K562 (cell line): ENCODE measurements around the gene IFT25. TPM values are rescaled to one million over a fixed set of nuclear protein-coding genes. Genes with fewer than 3 reads are reported as not detected.

Experiments
- ATAC-seq: fragments of 200-7000 bp; cut with Tn5 transposase; 3 replicates; pipeline ENCODE4 v1.9.1; 2020; ENCODE audit warnings: moderate library complexity
- BruUV-seq: library from RNA; stranded (reverse); fragments of 400-500 nt; replicated peaks from 2 replicates; lab custom pipeline; 2021; lab: Mats Ljungman, UMichigan
- CTCF ChIA-PET: fragments of 300-600 bp; formaldehyde crosslinking; extraction: SDS; loops from one replicate; lab custom pipeline; 2021; ENCODE audit warnings: low intra/inter-chr PET ratio; lab: Yijun Ruan, JAX
- POLR2A ChIA-PET: fragments of 300-600, 350-650 bp; sonication (Branson Sonifier 250); formaldehyde crosslinking; extraction: SDS; loops from one replicate; lab custom pipeline; 2021; ENCODE audit warnings: antibody characterized with exemption, inconsistent platforms; lab: Yijun Ruan, JAX
- DNase-seq, 4 experiments: peaks; one replicate each; pipeline versions ENCODE4 v3.0.0 to v3.0.0-alpha.2; 2011 to 2018; ENCODE audit warnings: low spot score in 3 of 4, mixed read lengths in 3 of 4; ENCODE audit errors: extremely low read depth in 1 of 4
- FAIRE-seq: peaks from 2 replicates; lab custom pipeline; 2011; peaks lifted over from hg19 to GRCh38; lab: Jason Lieb, UNC
- H2AFZ ChIP-seq: 2 replicates; pipeline ENCODE4 v1.6.0; 2011; ENCODE audit warnings: low read depth, low read length, control low read depth, inconsistent platforms
- H3K27ac ChIP-seq: fragments of 200-600 bp; 3 replicates; pipeline ENCODE4 v1.8.0; 2011; ENCODE audit warnings: low read depth, mild to moderate bottlenecking, control low read depth, inconsistent platforms, low read length, moderate library complexity, mixed read lengths; ENCODE audit errors: extremely low read depth
- H3K27me3 ChIP-seq, 2 experiments: fragments of 300-600 bp in 1 of 2; 2 replicates in 1 of 2; 3 replicates in 1 of 2; pipeline versions ENCODE4 v1.6.0 to v1.8.0; 2011; ENCODE audit warnings: inconsistent platforms in 2 of 2, low read length in 2 of 2, mild to moderate bottlenecking in 1 of 2, mixed read lengths in 1 of 2, moderate library complexity in 1 of 2; ENCODE audit not compliant: control insufficient read depth in 2 of 2, insufficient read depth in 2 of 2
- H3K36me3 ChIP-seq: fragments of 300-600 bp; 3 replicates; pipeline ENCODE4 v1.8.0; 2011; ENCODE audit warnings: mild to moderate bottlenecking, low read length, inconsistent platforms; ENCODE audit not compliant: control insufficient read depth, insufficient read depth
- H3K4me1 ChIP-seq, 2 experiments: fragments of 200-600 bp in 1 of 2; replicated peaks in 1 of 2; 2 replicates in 1 of 2; 3 replicates in 1 of 2; pipeline versions ENCODE4 v1.5.1 to v1.8.0; 2011; ENCODE audit warnings: inconsistent platforms in 2 of 2, low read length in 2 of 2, mild to moderate bottlenecking in 1 of 2, mixed read lengths in 1 of 2, moderate library complexity in 1 of 2; ENCODE audit not compliant: control insufficient read depth in 2 of 2, insufficient read depth in 2 of 2
- H3K4me2 ChIP-seq: 2 replicates; pipeline ENCODE4 v1.6.1; 2011; ENCODE audit warnings: low read length, control low read depth, inconsistent platforms, mixed read lengths; ENCODE audit not compliant: insufficient read depth
- H3K4me3 ChIP-seq: fragments of 200-600 bp; sonication (generic), shearing (Covaris generic); 2 replicates; pipeline ENCODE4 v1.5.1; 2016; ENCODE audit warnings: control low read depth, inconsistent platforms
- H3K79me2 ChIP-seq: fragments of 200-600 bp; 3 replicates; pipeline ENCODE4 v1.8.0; 2011; ENCODE audit warnings: low read length, inconsistent platforms; ENCODE audit not compliant: control insufficient read depth, insufficient read depth
- H3K9ac ChIP-seq, 2 experiments: 2 replicates each; pipeline versions ENCODE4 v1.6.0 to v1.6.1; 2011; ENCODE audit warnings: low read depth in 2 of 2, low read length in 2 of 2, control low read depth in 1 of 2, inconsistent platforms in 1 of 2, mild to moderate bottlenecking in 1 of 2, mixed read lengths in 1 of 2; ENCODE audit not compliant: insufficient read depth in 1 of 2
- H3K9me1 ChIP-seq: one replicate; pipeline ENCODE4 v1.6.0; 2011; ENCODE audit warnings: inconsistent platforms, mild to moderate bottlenecking, low read length, moderate library complexity; ENCODE audit not compliant: control insufficient read depth, insufficient read depth
- H3K9me3 ChIP-seq: replicated peaks from 2 replicates; pipeline ENCODE4 v1.5.1; 2011; ENCODE audit warnings: low read depth, low read length, inconsistent platforms; ENCODE audit not compliant: control insufficient read depth, insufficient read depth
- H4K20me1 ChIP-seq: replicated peaks from 2 replicates; pipeline ENCODE4 v1.6.1; 2011; ENCODE audit warnings: low read length, inconsistent platforms, mixed read lengths; ENCODE audit not compliant: control insufficient read depth, insufficient read depth
- ATF2 ChIP-seq: sonication (generic); formaldehyde crosslinking; IDR thresholded peaks from 2 replicates; pipeline ENCODE4 v1.8.1; 2022; ENCODE audit warnings: missing genetic modification reagents
- CBX1 ChIP-seq: sonication (generic); IDR thresholded peaks from 2 replicates; pipeline ENCODE4 v1.6.1; 2016; ENCODE audit warnings: antibody characterized with exemption, low read depth, mild to moderate bottlenecking
- ELF4 ChIP-seq: fragments of 450-650 bp; formaldehyde crosslinking; IDR thresholded peaks from 2 replicates; pipeline ENCODE4 v1.4.0; 2022; ENCODE audit warnings: missing genetic modification characterization
- ESRRA ChIP-seq: fragments of 450-650 bp; IDR thresholded peaks from 2 replicates; pipeline ENCODE4 v1.6.1; 2014; ENCODE audit warnings: low read depth, mild to moderate bottlenecking, moderate library complexity, borderline replicate concordance
- GTF3C2 ChIP-seq: IDR thresholded peaks from 3 replicates; pipeline ENCODE4 v1.6.1; 2011; ENCODE audit warnings: borderline replicate concordance, mild to moderate bottlenecking, moderate library complexity; ENCODE audit not compliant: insufficient read length; ENCODE audit errors: extremely low read depth
- KDM4B ChIP-seq, 2 experiments: fragments of 450-650 bp in 1 of 2; sonication (generic) in 1 of 2; IDR thresholded peaks; 2 replicates each; pipeline ENCODE4 v1.6.1; 2016 to 2017; ENCODE audit warnings: borderline replicate concordance in 2 of 2, antibody characterized with exemption in 1 of 2, low read depth in 1 of 2, mild to moderate bottlenecking in 1 of 2
- MAZ ChIP-seq, 2 experiments: fragments of 450-650 bp in 1 of 2; sonication (generic) in 1 of 2; formaldehyde crosslinking; IDR thresholded peaks in 1 of 2; conservative IDR thresholded peaks in 1 of 2; 2 replicates each; pipeline versions ENCODE4 v1.4.0 to v1.5.0; 2020; ENCODE audit warnings: mild to moderate bottlenecking in 1 of 2, missing genetic modification reagents in 1 of 2
- NCOA4 ChIP-seq: fragments of 450-650 bp; IDR thresholded peaks from 2 replicates; pipeline ENCODE4 v1.6.1; 2018; ENCODE audit warnings: mild to moderate bottlenecking; ENCODE audit not compliant: partially characterized antibody
- NEUROD1 ChIP-seq: fragments of 150-350 bp; IDR thresholded peaks from 2 replicates; pipeline ENCODE4 v1.6.1; 2014; ENCODE audit warnings: borderline replicate concordance, low read length, low read depth; ENCODE audit not compliant: partially characterized antibody
- SMAD1 ChIP-seq: fragments of 150-350 bp; IDR thresholded peaks from 2 replicates; pipeline ENCODE4 v1.6.1; 2014; ENCODE audit warnings: low read length, low read depth; ENCODE audit not compliant: partially characterized antibody
- TBP ChIP-seq: optimal IDR thresholded peaks from 2 replicates; pipeline ENCODE3; 2011; ENCODE audit warnings: low read depth, low read length, improper control_type of control experiment
- TEAD4 ChIP-seq, 2 experiments: sonication (generic) in 1 of 2; formaldehyde crosslinking in 1 of 2; IDR thresholded peaks; 2 replicates each; pipeline versions ENCODE4 v1.6.1 to v1.8.0; 2012 to 2022; ENCODE audit warnings: borderline replicate concordance in 1 of 2, inconsistent platforms in 1 of 2, low read length in 1 of 2, mild to moderate bottlenecking in 1 of 2, missing genetic modification reagents in 1 of 2
- USF2 ChIP-seq: sonication (generic); formaldehyde crosslinking; IDR thresholded peaks from 2 replicates; pipeline ENCODE4 v1.5.0; 2020; ENCODE audit warnings: missing genetic modification reagents
- ZNF124 ChIP-seq: sonication (generic); formaldehyde crosslinking; IDR thresholded peaks from 2 replicates; pipeline ENCODE4 v1.8.1; 2022; ENCODE audit warnings: missing genetic modification reagents
- ZNF395 ChIP-seq: fragments of 200-800 bp; sonication (Bioruptor generic); IDR thresholded peaks from 2 replicates; pipeline ENCODE4 v1.6.1; 2017; ENCODE audit warnings: missing genetic modification characterization, missing compliant biosample characterization
- ZZZ3 ChIP-seq: fragments of 450-650 bp; IDR thresholded peaks from 2 replicates; pipeline ENCODE4 v1.6.1; 2016; ENCODE audit warnings: antibody characterized with exemption, mild to moderate bottlenecking, moderate library complexity
- in situ Hi-C: fragments of 300-500 bp; cut with MboI; formaldehyde crosslinking; loops from 4 replicates; pipeline ENCODE4 v1.15.0; 2018; ENCODE audit warnings: inconsistent platforms, mixed read lengths
- intact Hi-C: fragments of 100-400 bp; cut with micrococcal nuclease; formaldehyde crosslinking; loops from 2 replicates; pipeline ENCODE4 v1.14.2; 2022
- polyA plus RNA-seq, 8 experiments: library from polyadenylated mRNA; depleted of rRNA in 4 of 8; stranded (reverse) in 5 of 8; unstranded in 3 of 8; fragments of >200 nt; fragmentation: Nextera tagmentation in 2 of 8; fragmentation: Illumina TruSeq in 1 of 8; extraction: Ambion mirVana in 2 of 8; extraction: Trizol in 1 of 8; gene quantifications; 2 replicates each; pipeline versions ENCODE4 v1.2.1 to v1.2.3, GENCODE V29; 2011 to 2014; ENCODE audit warnings: inconsistent platforms in 1 of 8, missing spikeins in 1 of 8
- total RNA-seq, 7 experiments: library from RNA; depleted of rRNA in 6 of 7; stranded (reverse); fragments of >200 nt in 6 of 7; fragmentation: Illumina TruSeq in 2 of 7; extraction: Trizol in 2 of 7; gene quantifications; 2 replicates each; pipeline versions ENCODE4 v1.2.1 to v1.2.3, GENCODE V29; 2011 to 2021; ENCODE audit warnings: low replicate concordance in 1 of 7

Gene IFT25
- total and polyA plus RNA-seq, 9 of the 15 experiments (the other 6 are each of a cell fraction or from before 2014, with no cell fraction given) = 93.6 to 209 (median 167) TPM

- no peaks in the 10 kb centered on the region for H3K36me3 ChIP-seq
- H3K9me3 ChIP-seq = no peaks in the 10 kb centered on the region
- no peaks in the 10 kb centered on the region for H3K79me2 ChIP-seq
- intact Hi-C loops (no loop called here), in situ Hi-C loops (no loop called here)
- H3K27ac ChIP-seq = no peak overlapping the region
- FAIRE-seq (no peak), DNase-seq (no peak), ATAC-seq (no peak)
- CTCF ChIA-PET = no interaction called here
- H3K4me1 ChIP-seq = peaks cover 4 to 9% of the 10 kb centered on the region in 2 experiments; a peak in 4 of 5 replicates
- POLR2A ChIA-PET = no interaction called here
- no peaks in the 10 kb centered on the region for H3K9me1 ChIP-seq
- no peak overlapping the region for H3K4me3 ChIP-seq
- H2AFZ ChIP-seq = no peak overlapping the region
- H3K4me2 ChIP-seq = no peak overlapping the region
- no TSS peak for BruUV-seq
- H4K20me1 ChIP-seq = no peaks in the 10 kb centered on the region
- no peak overlapping the region for H3K9ac ChIP-seq
- H3K27me3 ChIP-seq = no peaks in the 10 kb centered on the region; a peak in 1 of 5 replicates
- no peak for TF ChIP-seq NCOA4
- TF ChIP-seq ZZZ3 = no peak
- no peak for TF ChIP-seq NEUROD1
- TF ChIP-seq KDM4B (IDR thresholded peaks at IDR 0.05; ENCODE audit: borderline replicate concordance in 2 of 2, low read depth in 1 of 2) = no peak
- no peak for TF ChIP-seq ZNF124 (CRISPR knock-in tag)
- no peak for TF ChIP-seq GTF3C2
- TF ChIP-seq ESRRA = no peak
- no peak for TF ChIP-seq MAZ (CRISPR knock-in tag; conservative IDR thresholded peaks at IDR 0.05 in 1 of 2, IDR thresholded peaks at IDR 0.05 in 1 of 2)
- TF ChIP-seq ELF4 = no peak
- no peak for TF ChIP-seq ZNF395
- no peak for TF ChIP-seq TBP
- no peak for TF ChIP-seq SMAD1
- no peak for TF ChIP-seq ATF2
- no peak for TF ChIP-seq TEAD4 (IDR thresholded peaks at IDR 0.05; ENCODE audit: low read length)
- no peak for TF ChIP-seq TEAD4 (CRISPR knock-in tag; IDR thresholded peaks at IDR 0.05; ENCODE audit: borderline replicate concordance)
- no peak for TF ChIP-seq USF2 (CRISPR knock-in tag)
- no peak for TF ChIP-seq CBX1
These were observed 39.2 kb upstream of the IFT25 start for GRCh38 chr1:53984726-53985125.
